GM21423 (cell line): ENCODE measurements around the gene NID1.
"Not testable (repeated sequence)": the region's sequence is repeated elsewhere in the genome, so short reads cannot be mapped to it uniquely, and the experiment has no call there.

Experiments
- ATAC-seq: cut with Tn5 transposase; IDR thresholded peaks from one replicate; pipeline ENCODE4 v1.9.1; 2021; ENCODE audit warnings: mild to moderate bottlenecking, moderate library complexity; ENCODE audit not compliant: unreplicated experiment

Gene NID1

DNA sequence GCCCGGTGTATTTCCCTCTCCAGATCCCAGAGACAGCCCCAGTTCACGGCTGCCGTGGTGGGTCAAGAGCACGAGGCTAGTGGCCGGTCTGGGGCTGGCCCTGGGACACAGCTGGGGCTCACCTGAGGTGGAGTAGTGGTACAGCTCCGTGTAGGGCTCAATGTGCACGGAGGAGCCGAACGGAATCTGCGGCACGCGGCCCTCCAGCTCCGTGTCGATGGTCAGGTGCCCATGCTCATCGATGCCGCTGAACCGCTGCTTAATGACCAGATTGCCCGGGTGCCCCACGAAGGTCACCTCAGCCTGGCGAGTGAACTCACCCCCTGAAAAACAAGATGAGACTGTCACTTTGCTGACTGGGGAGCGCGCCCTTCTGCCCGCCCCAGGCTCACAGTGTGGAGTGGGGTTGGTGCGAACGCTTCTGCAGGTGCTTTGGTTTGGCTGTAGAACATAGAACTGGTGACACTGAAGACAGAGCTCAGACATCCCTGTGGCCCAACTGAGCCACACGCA lies 35.4 kb downstream of the NID1 start:
- ATAC-seq: no peak

- no peak for ATAC-seq
These were observed 37.8 kb downstream of the NID1 start for GRCh38 chr1:236027104-236027503.

DNA sequence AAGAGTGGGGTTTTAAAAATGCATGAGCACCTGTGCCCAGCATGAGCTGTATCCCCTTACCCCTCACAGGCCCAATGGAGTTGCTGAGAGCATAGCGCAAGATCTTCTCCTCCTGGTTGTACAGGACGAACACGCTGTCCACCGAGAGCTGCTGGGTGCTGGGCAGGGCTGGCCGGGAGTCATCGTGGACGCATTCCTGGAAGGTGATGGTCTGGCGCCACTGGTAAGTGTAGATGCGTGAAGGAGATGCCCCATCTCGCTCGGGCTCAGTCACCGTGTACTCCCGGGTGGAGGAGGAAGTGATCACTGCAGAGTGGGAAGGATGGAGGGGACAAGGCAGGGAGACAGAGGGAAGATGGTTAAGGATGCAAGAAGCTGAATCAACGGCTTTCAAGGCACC lies 39.1 kb downstream of the NID1 start:
- no peak for ATAC-seq

DNA sequence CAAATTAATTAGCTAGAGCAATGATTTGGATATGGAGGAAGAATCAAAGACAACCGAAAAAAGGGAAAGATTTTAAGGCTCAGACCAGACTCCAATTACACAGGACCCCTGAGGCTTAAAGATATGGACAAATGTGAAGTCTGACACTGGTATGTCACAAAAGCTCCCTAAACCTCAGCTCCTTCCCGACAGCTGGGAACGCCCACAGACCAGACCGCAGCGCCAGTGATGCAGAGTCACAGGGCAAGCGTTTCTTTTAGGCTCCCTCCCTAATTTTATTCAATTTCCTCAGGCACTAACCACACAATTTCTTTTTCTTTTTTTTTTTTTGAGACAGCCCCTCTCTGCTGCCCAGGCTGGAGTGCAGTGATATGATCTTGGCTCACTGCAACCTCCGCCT lies 40.2 kb downstream of the NID1 start:
- ATAC-seq: no peak

GRCh38 chr1:236023926-236024565 lies 40.8 kb downstream of the NID1 start:
- no peak for ATAC-seq

DNA sequence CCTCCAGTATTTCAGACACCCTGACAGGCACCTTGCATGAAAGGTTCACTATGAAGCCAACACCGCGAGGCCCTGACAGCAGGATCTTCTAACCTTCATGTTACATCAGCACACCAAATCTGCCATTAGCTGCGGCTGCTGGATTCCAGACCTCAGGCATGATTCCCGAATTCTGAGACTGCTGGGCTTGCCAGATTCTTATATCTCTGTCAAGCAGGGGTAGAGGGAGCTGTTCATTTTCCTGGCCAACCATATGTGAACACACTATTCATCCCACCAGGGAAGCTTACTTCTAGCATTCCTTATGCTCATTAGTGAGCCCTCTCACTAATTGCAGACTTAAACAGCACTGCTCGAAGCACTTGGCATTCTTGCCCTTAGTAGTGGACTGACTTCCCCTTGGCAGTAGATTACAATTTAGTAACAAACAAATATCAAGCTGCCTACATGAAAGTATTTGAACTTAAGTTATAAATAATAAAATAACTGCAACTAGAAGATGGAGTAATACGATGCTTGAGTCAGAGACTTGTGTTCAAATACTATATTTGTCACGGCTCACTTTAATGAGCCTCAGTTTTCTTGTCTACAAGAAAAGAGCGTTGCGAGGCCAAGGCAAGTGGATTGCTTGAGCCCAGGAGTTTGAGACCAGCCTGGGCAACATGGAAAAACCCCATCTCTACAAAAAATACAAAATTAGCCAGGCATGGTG lies 43.3 kb downstream of the NID1 start:
- ATAC-seq: no peak

GRCh38 chr1:236020359-236021219 lies 44.3 kb downstream of the NID1 start:
- no peak for ATAC-seq

GRCh38 chr1:236018885-236019453 lies 45.9 kb downstream of the NID1 start:
- no peak for ATAC-seq

- no peak for ATAC-seq
These were observed 48.0 kb downstream of the NID1 start for GRCh38 chr1:236016782-236017400.

- ATAC-seq: no peak
These were observed 48.8 kb downstream of the NID1 start for GRCh38 chr1:236016083-236016482.

DNA sequence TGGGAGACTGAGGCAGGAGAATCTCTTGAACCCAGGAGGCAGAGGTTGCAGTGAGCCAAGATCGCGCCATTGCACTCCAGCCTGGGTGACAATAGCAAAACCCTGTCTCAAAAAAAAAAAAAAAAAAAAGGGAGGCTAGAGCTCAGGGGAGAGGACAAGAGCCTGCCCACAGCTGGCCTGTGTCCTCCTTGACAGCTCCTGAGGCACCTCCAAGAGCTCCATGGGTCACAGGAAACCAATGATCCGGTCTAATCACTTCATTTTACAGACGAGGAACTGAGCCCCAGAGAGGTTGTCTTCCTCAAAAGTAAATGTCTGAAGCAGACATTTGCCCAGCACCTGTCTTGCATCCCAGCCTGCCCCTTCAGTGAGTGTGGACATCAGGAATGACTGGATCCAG lies 49.4 kb downstream of the NID1 start:
- ATAC-seq: no peak

DNA sequence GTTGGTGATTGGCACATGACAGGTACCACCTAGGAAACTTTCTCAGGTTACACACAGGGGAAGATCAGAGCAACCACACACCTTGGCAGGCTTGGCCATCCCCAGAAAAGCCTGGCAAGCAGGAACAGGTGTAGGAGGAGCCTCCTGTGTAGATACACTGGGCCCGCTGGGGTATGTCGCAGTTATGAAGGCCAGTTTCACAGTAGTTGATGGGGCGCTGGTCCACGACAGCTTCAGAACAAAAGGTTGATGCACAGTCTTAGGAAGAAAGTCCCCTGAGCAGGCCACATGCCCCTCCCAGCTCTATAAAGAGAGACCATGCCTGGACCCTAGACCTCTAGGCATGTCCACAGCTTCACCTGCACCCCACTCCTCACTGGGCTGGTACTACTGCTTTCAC lies 51.6 kb downstream of the NID1 start:
- ATAC-seq: no peak

- ATAC-seq: no peak
These were observed 53.2 kb downstream of the NID1 start for GRCh38 chr1:236011641-236012040.

- no peak for ATAC-seq
These were observed 54.4 kb downstream of the NID1 start for GRCh38 chr1:236010443-236010842.

DNA sequence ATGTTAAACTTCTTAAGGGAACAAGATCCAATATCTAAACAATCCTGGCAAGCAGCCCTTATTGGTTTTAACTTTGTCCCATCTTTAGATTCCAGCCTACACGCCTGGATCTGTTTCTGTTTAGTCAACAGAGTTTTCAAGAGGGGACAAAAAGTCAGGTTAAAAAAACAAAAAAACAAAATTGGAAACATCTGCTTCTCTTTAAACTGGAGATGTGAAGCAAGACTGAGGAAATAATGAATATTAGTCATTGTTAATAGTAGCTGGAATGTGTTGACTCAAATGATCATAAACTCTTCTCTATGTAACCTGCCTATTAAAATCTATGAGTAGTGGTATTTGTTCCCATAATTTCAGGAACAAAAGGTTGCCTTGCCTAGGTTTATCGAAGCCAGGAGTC lies 55.0 kb downstream of the NID1 start:
- no peak for ATAC-seq

DNA sequence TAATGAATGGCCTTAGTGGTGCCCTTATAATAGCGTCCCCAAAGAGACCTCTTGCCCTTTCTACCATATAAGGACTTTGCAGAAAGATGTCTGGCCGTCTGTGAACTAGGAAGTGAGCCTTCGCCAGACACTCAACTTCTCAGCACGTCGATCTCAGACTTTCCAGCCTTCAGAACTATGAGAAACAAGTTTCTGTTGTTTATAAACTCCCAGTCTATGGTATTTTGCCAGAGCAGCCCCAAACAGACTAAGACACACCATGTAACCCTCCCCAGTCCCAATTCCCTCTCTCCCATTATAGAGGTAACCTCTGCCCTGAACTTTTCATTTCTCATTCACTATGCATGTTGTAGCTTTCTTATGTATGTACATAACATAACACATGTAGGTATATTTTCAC lies 55.7 kb downstream of the NID1 start:
- ATAC-seq: no peak

- no peak for ATAC-seq
These were observed 57.1 kb downstream of the NID1 start for GRCh38 chr1:236007781-236008180.

- ATAC-seq: not testable (repeated sequence)
These were observed 61.8 kb downstream of the NID1 start for GRCh38 chr1:236003058-236003457.

GRCh38 chr1:236002572-236002971 lies 62.3 kb downstream of the NID1 start:
- no peak for ATAC-seq

GRCh38 chr1:236002025-236002390 lies 62.9 kb downstream of the NID1 start:
- ATAC-seq: no peak

GRCh38 chr1:236000781-236001180 lies 64.1 kb downstream of the NID1 start:
- ATAC-seq: no peak
